Measurements from ENCODE around the gene ZGLP1. TPM values are rescaled to one million over a fixed set of nuclear protein-coding genes. Genes with fewer than 3 reads are reported as not detected.

ZGLP1 gene
- total RNA-seq, 6 experiments from 2014 or later: 0.62 to 4.4 (median 1.5) TPM

DNA sequence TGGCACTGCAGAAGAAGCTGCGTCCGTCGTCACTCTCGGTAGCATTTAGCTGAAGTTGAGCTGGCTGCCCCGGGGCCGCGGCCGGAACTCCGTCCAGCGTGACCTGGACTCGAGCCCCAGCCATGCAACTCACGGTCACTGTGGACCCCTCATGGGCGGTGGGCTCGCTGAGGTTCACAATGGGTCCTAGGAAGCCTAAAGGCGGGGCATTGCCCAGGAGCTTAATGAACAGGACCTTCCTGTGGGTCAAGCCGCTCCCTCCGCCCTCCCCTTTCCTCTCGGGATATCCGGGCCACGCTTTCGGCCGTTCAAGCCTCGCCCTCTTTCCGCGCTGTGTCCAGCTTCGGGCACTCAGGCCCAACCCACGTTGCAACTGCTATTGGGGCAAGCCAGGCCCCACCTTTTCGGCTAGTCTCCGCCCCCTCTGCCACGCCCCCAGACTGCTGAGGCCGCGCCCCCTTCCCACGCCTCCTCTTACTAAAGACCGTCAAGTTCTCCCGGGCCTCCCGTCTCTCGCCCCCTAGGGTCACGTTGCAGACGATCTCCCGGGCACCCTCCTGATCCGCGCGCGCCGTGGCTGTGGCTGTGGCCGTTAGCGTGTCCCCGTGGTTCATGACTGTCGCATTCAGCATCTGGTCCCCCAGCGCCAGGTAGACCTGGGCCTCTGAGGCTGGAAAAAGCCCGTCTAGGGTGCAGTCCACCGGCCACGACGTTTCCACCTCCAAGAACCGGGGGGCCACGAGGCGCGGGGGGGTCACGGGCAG, 25.2 kb upstream of the ZGLP1 start:
- H3K4me3 ChIP-seq: peak overlapping the region; percentile 90 to 94 (median 91)
- no peaks in the 10 kb centered on the region for H3K9me3 ChIP-seq
- WGBS (ENCODE audit: insufficient coverage, low coverage, low lambda C conversion rate, missing lambda C conversion rate): 18% methylated on average over 14 of the region's 59 CpGs
- ATAC-seq (peak; percentile 80 to 89 (median 84)), DNase-seq (peak; percentile 96 to 99 (median 98))
- no peaks in the 10 kb centered on the region for H3K27me3 ChIP-seq
- intact Hi-C loops (cut with DNase I): loop anchor here in 1 of 2 donors (10.0 kb wide), 1 partner anchor 50 kb away; the partner anchor contains the start of gene TYK2
- H3K36me3 ChIP-seq: peaks cover 0 to 7% (median 3%) of the 10 kb centered on the region in 4 donors
- peak overlapping the region; percentile 56 to 74 (median 70) for H3K27ac ChIP-seq
- H3K4me1 ChIP-seq: peaks cover 0 to 27% (median 13%) of the 10 kb centered on the region in 4 donors
- TF ChIP-seq, protein P1, sequence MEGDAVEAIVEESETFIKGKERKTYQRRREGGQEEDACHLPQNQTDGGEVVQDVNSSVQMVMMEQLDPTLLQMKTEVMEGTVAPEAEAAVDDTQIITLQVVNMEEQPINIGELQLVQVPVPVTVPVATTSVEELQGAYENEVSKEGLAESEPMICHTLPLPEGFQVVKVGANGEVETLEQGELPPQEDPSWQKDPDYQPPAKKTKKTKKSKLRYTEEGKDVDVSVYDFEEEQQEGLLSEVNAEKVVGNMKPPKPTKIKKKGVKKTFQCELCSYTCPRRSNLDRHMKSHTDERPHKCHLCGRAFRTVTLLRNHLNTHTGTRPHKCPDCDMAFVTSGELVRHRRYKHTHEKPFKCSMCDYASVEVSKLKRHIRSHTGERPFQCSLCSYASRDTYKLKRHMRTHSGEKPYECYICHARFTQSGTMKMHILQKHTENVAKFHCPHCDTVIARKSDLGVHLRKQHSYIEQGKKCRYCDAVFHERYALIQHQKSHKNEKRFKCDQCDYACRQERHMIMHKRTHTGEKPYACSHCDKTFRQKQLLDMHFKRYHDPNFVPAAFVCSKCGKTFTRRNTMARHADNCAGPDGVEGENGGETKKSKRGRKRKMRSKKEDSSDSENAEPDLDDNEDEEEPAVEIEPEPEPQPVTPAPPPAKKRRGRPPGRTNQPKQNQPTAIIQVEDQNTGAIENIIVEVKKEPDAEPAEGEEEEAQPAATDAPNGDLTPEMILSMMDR (IDR thresholded peaks at IDR 0.05): peak in 2 of 4 donors; percentile 3 to 10
- TF ChIP-seq POLR2A (IDR thresholded peaks at IDR 0.05): peak; percentile 80

DNA sequence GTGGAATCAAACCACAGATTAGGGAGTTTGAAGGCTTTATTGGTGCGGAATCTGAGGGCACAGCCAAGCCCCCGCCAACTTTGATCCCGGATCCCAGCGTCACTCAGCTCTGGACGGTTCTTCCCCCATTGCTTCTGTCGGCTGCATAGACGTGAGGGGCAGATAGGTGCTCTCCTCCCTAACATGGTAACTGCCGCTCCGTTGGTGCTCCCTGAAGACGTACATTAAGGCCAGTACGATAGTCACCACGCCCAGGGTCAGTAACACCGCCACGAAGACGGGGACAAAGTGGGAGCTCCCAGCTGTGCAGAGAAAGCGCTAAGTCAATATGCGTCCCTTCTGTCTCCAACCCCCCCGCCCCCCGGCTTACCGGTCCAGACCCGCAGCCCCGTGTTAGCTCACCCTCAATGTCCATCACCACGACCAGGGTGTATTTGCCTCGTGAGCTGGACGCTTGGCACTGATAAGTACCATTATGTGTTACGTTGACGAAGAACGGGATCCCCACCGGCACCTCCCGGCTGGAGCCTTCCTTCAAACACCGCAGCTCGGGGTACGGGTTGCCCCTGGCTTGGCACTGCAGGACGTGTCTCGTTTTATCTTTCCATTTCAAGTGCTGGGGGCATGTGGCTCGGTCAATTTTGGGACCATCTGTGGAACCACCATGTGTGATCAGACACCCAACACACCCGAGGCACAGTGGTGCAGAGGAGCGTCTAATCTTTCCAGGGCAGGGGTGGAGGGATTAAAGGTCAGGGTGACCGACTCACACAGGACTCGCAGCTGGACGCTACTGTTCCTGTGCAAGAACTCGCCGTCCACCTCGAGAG, 24.4 kb upstream of the ZGLP1 start:
- Histone ChIP-seq H3K9me3 (no peaks in the 10 kb centered on the region), H3K27ac (peak overlapping the region; percentile 56 to 74 (median 70)), H3K4me3 (peak overlapping the region; percentile 90 to 94 (median 91)), H3K36me3 (peaks cover 0 to 15% (median 9%) of the 10 kb centered on the region in 4 donors), H3K27me3 (no peaks in the 10 kb centered on the region), H3K4me1 (peaks cover 0 to 27% (median 13%) of the 10 kb centered on the region in 4 donors)
- 7% methylated on average over 31 of the region's 44 CpGs for WGBS (ENCODE audit: insufficient coverage, low coverage, low lambda C conversion rate, missing lambda C conversion rate)
- intact Hi-C loops (cut with DNase I): loop anchor here in 1 of 2 donors (10.0 kb wide), 1 partner anchor 51 kb away; the partner anchor contains the start of gene TYK2
- DNase-seq (no peak), ATAC-seq (peak in 3 of 4 donors; percentile 1 to 10 (median 2))
- TF ChIP-seq, protein P1 (IDR thresholded peaks at IDR 0.05): no peak
- no peak for TF ChIP-seq POLR2A (IDR thresholded peaks at IDR 0.05)

DNA sequence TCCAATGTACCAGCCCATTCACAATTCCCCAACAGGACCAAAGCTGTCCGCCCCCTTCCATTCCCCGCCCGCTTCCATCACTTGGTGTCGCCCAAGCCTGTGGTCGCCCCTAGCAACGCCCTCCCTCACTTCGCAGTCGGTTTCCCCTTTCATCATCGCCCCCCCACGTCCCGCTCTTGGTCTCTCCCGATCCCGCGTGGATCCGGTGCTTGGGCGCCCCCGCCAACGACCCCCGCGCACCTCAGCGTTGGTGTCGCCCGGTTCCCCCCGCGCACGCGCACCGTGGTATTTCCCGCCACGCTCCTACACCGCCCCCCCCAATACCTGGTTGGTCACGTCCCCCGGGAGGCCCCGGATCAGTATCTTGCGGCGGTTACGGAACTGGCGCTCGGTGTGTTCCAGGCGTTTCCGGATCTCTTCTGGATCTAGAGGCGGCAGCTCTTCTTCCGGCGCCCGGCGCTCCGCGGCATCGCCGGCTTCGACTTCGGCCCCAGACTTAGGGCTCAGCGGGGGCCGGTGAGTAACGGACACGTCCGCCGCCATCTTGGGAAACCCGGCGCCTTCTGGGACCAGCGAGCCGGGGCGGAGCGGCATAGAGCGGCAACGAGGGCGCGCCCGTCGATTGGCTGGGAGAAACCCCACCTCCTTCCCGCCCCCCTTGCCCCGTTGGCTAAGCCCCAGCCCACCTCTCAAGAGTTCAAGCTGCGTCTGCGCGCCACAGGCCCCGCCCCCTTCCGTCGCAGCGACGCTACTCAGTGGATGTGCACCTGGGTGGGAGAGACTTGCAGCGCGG, 23.5 kb upstream of the ZGLP1 start, which contains the start of gene RAVER1:
Gene RAVER1 (minus strand): TSS at position 565 of the 793 bp plus-strand sequence. CDS start 22 bp downstream, at position 543.
- WGBS (ENCODE audit: insufficient coverage, low coverage, low lambda C conversion rate, missing lambda C conversion rate): under 1% methylated on average over 24 of the region's 82 CpGs
- intact Hi-C loops (cut with DNase I): loop anchor here in 1 of 2 donors (10.0 kb wide), 1 partner anchor 52 kb away; the partner anchor contains the start of gene TYK2
- peak; percentile 79 to 87 (median 82) for ATAC-seq

More for the DNA sequence above, 23.5 kb upstream of the ZGLP1 start, which contains the start of gene RAVER1:
- Histone ChIP-seq H3K27ac (peak within 1 kb of the TSS; percentile 70 to 84 (median 74)), H3K9me3 (no peaks in the 10 kb centered on the region), H3K4me3 (peak within 1 kb of the TSS; percentile 90 to 94 (median 91)), H3K36me3 (peaks cover 0 to 21% (median 14%) of the 10 kb centered on the region in 4 donors), H3K4me1 (peaks cover 0 to 25% (median 12%) of the 10 kb centered on the region in 4 donors), H3K27me3 (no peaks in the 10 kb centered on the region)
- DNase-seq: peak; percentile 99
- TF ChIP-seq, protein P1 (IDR thresholded peaks at IDR 0.05): no peak
- peak; percentile 76 for TF ChIP-seq POLR2A (IDR thresholded peaks at IDR 0.05)
